DND-41 (cell line): ENCODE results near the gene TDRD7.

Experiments
- ATAC-seq: fragments of 200-7000 bp; cut with Tn5 transposase; 3 replicates; pipeline ENCODE4 v1.9.1; 2021; ENCODE audit warnings: low read depth; ENCODE audit not compliant: insufficient read depth
- DNase-seq: peaks from one replicate; pipeline ENCODE4 v3.0.0-alpha.2; 2020
- H2AFZ ChIP-seq: 2 replicates; pipeline ENCODE4 v1.6.0; 2012; ENCODE audit warnings: low read depth, low read length
- H3K27ac ChIP-seq: 2 replicates; pipeline ENCODE4 v1.5.1; 2012; ENCODE audit warnings: low read length, inconsistent platforms
- H3K27me3 ChIP-seq: fragments of 200-600 bp; sonication (generic); 2 replicates; pipeline ENCODE4 v1.6.0; 2012; ENCODE audit warnings: low read length, mild to moderate bottlenecking, inconsistent platforms; ENCODE audit not compliant: insufficient read depth, poor library complexity
- H3K36me3 ChIP-seq: 2 replicates; pipeline ENCODE4 v1.5.1; 2012; ENCODE audit warnings: low read length, inconsistent platforms; ENCODE audit not compliant: insufficient read depth
- H3K4me1 ChIP-seq: 2 replicates; pipeline ENCODE4 v1.5.1; 2012; ENCODE audit warnings: mild to moderate bottlenecking, low read length; ENCODE audit not compliant: insufficient read depth
- H3K4me2 ChIP-seq: 2 replicates; pipeline ENCODE4 v1.6.0; 2012; ENCODE audit warnings: mild to moderate bottlenecking, moderate library complexity, low read length, inconsistent platforms; ENCODE audit not compliant: insufficient read depth
- H3K4me3 ChIP-seq, 2 experiments: fragments of 200-600 bp in 1 of 2; shearing (Covaris generic) in 1 of 2; 2 replicates each; pipeline ENCODE4 v1.5.1; 2012 to 2016; ENCODE audit warnings: inconsistent platforms in 2 of 2, low read length in 2 of 2, mild to moderate bottlenecking in 2 of 2, low read depth in 1 of 2, moderate library complexity in 1 of 2
- H3K79me2 ChIP-seq: 2 replicates; pipeline ENCODE4 v1.6.0; 2012; ENCODE audit warnings: low read length, inconsistent platforms; ENCODE audit not compliant: insufficient read depth
- H3K9ac ChIP-seq: 2 replicates; pipeline ENCODE4 v1.6.0; 2012; ENCODE audit warnings: low read depth, mild to moderate bottlenecking, inconsistent platforms, low read length, moderate library complexity
- H3K9me3 ChIP-seq: 2 replicates; pipeline ENCODE4 v1.5.1; 2012; ENCODE audit warnings: low read length, moderate library complexity, mild to moderate bottlenecking, inconsistent platforms; ENCODE audit not compliant: insufficient read depth, severe bottlenecking
- H4K20me1 ChIP-seq: 2 replicates; pipeline ENCODE4 v1.6.0; 2012; ENCODE audit warnings: low read length; ENCODE audit not compliant: insufficient read depth
- CTCF ChIP-seq: IDR thresholded peaks from 2 replicates; pipeline ENCODE4 v1.5.1; 2012; ENCODE audit warnings: borderline replicate concordance, low read length, moderate library complexity, mild to moderate bottlenecking; ENCODE audit not compliant: poor library complexity, severe bottlenecking; ENCODE audit errors: extremely low read depth
- EZH2 ChIP-seq: IDR thresholded peaks from 3 replicates; pipeline ENCODE4 v1.6.1; 2012; ENCODE audit warnings: borderline replicate concordance, low read depth, mild to moderate bottlenecking, moderate library complexity, low read length, inconsistent platforms; ENCODE audit not compliant: severe bottlenecking

Gene TDRD7

GRCh38 chr9:97373331-97373730 lies 38.6 kb upstream of the TDRD7 start:
- no peak for DNase-seq
- TF ChIP-seq EZH2 (no peak), CTCF (no peak)
- Histone ChIP-seq H4K20me1 (no peaks in the 10 kb centered on the region), H3K4me2 (no peak overlapping the region), H2AFZ (no peak overlapping the region), H3K9ac (no peak overlapping the region), H3K27me3 (no peaks in the 10 kb centered on the region), H3K27ac (no peak overlapping the region), H3K79me2 (no peaks in the 10 kb centered on the region), H3K4me3 (no peak overlapping the region), H3K36me3 (no peaks in the 10 kb centered on the region; the same call in 1 of the 2 replicates), H3K9me3 (no peaks in the 10 kb centered on the region), H3K4me1 (no peaks in the 10 kb centered on the region)
- no peak for ATAC-seq

- Histone ChIP-seq H3K79me2 (no peaks in the 10 kb centered on the region), H3K4me2 (no peak overlapping the region), H3K4me3 (no peak overlapping the region), H3K9ac (no peak overlapping the region), H2AFZ (no peak overlapping the region), H3K36me3 (no peaks in the 10 kb centered on the region; the same call in 1 of the 2 replicates), H3K27ac (no peak overlapping the region), H3K27me3 (no peaks in the 10 kb centered on the region), H3K4me1 (no peaks in the 10 kb centered on the region), H4K20me1 (no peaks in the 10 kb centered on the region), H3K9me3 (no peaks in the 10 kb centered on the region)
- TF ChIP-seq CTCF: no peak
- ATAC-seq (no peak), DNase-seq (no peak)
Observed at GRCh38 chr9:97374811-97375210, 37.1 kb upstream of the TDRD7 start.

GRCh38 chr9:97376902-97377301 lies 35.0 kb upstream of the TDRD7 start:
- H3K4me2 ChIP-seq: no peak overlapping the region
- H3K9me3 ChIP-seq: no peaks in the 10 kb centered on the region
- H3K79me2 ChIP-seq: no peaks in the 10 kb centered on the region
- H3K36me3 ChIP-seq: no peaks in the 10 kb centered on the region
- H4K20me1 ChIP-seq: no peaks in the 10 kb centered on the region
- H3K27ac ChIP-seq: no peak overlapping the region
- H3K4me3 ChIP-seq: no peak overlapping the region
- no peak for TF ChIP-seq CTCF
- TF ChIP-seq EZH2: no peak
- H2AFZ ChIP-seq: no peak overlapping the region
- DNase-seq: no peak
- ATAC-seq: no peak
- H3K9ac ChIP-seq: no peak overlapping the region
- no peaks in the 10 kb centered on the region for H3K27me3 ChIP-seq
- no peaks in the 10 kb centered on the region for H3K4me1 ChIP-seq

- H3K27ac ChIP-seq: no peak overlapping the region
- H3K4me3 ChIP-seq: no peak overlapping the region
- DNase-seq (no peak), ATAC-seq (no peak)
- no peak overlapping the region for H3K9ac ChIP-seq
- 0 out of 2 replicates have a peak, but pooled peaks cover 2% of the 10 kb centered on the region for H4K20me1 ChIP-seq
- no peaks in the 10 kb centered on the region for H3K36me3 ChIP-seq
- H3K4me1 ChIP-seq: no peaks in the 10 kb centered on the region
- no peak overlapping the region for H3K4me2 ChIP-seq
- H3K9me3 ChIP-seq: no peaks in the 10 kb centered on the region
- H3K27me3 ChIP-seq: no peaks in the 10 kb centered on the region
- no peak overlapping the region for H2AFZ ChIP-seq
- no peaks in the 10 kb centered on the region for H3K79me2 ChIP-seq
- TF ChIP-seq EZH2: no peak
Observed at GRCh38 chr9:97382099-97382718, 29.7 kb upstream of the TDRD7 start.
